GM12892 (cell line): ENCODE data around the gene RET.

Source experiments
- DNase-seq: peaks from one replicate; pipeline ENCODE4 v3.0.0; 2011; ENCODE audit not compliant: insufficient read length
- FAIRE-seq: peaks from 2 replicates; lab custom pipeline; 2011; peaks lifted over from hg19 to GRCh38; lab: Jason Lieb, UNC
- POLR2A ChIP-seq: IDR thresholded peaks from 2 replicates; pipeline ENCODE4 v1.6.1; 2011; ENCODE audit warnings: low read depth, low read length, control low read depth
- POLR2AphosphoS5 ChIP-seq: IDR thresholded peaks from 2 replicates; pipeline ENCODE4 v1.6.1; 2011; ENCODE audit warnings: low read depth, low read length, control low read depth
- TAF1 ChIP-seq: IDR thresholded peaks from 2 replicates; pipeline ENCODE4 v1.6.1; 2011; ENCODE audit warnings: low read depth, mild to moderate bottlenecking, control low read depth, low read length, borderline replicate concordance

Gene RET

GRCh38 chr10:43109671-43110249, 32.9 kb downstream of the RET start:
- DNase-seq (no peak), FAIRE-seq (no peak)
- TF ChIP-seq TAF1 (no peak), POLR2AphosphoS5 (no peak), POLR2A (no peak)

GRCh38 chr10:43110338-43111071, 33.6 kb downstream of the RET start:
- TF ChIP-seq POLR2AphosphoS5 (no peak), TAF1 (no peak), POLR2A (no peak)
- FAIRE-seq: no peak
- DNase-seq: no peak

- no peak for DNase-seq
- TF ChIP-seq POLR2AphosphoS5: no peak
- TF ChIP-seq POLR2A: no peak
- TF ChIP-seq TAF1: no peak
- FAIRE-seq: no peak
These were observed 34.2 kb downstream of the RET start for GRCh38 chr10:43111101-43111500.

DNA sequence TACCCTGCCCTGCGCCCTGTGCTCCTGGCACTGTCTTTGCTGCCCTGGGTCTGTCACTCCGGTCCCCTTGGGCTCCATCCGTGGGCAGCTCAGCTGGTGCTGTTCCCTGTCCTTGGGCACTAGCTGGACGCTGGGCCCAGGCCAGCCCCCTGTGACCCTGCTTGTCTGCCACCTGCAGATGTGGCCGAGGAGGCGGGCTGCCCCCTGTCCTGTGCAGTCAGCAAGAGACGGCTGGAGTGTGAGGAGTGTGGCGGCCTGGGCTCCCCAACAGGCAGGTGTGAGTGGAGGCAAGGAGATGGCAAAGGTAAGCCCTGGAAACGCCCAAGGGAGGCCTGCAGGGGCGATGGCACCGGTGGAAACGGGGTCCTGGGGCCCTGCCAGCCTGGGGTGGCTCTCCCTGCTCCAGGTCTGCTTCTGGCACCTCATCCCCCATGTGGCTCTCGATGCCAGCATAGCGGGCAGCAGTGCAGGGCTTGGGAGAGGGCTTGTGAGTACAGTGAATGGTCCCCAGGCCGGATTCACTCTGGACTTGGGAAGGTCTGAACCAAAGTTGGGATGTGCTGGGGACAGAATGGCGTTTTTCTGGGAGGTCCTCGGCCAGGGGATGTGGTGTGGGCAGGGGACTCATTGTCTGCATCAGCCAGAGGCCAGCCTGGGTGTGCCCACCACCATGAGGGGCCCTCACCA, 35.2 kb downstream of the RET start:
- FAIRE-seq (no peak), DNase-seq (no peak)
- TF ChIP-seq POLR2AphosphoS5 (no peak), POLR2A (no peak), TAF1 (no peak)

DNA sequence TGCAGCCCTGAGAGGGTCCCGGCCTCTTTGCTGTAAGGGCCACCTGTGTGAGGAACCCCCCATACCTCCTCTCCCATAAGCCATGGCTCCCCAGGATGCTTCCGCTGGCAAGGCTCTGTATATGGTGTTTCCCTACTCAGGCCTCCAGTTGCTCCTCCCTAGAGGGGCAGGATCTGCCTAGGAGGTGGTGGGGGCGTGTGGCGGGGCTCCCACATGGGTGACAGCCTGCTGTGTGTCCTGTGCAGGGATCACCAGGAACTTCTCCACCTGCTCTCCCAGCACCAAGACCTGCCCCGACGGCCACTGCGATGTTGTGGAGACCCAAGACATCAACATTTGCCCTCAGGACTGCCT, 35.7 kb downstream of the RET start:
- DNase-seq (no peak), FAIRE-seq (no peak)
- TF ChIP-seq TAF1 (no peak), POLR2AphosphoS5 (no peak), POLR2A (no peak)

GRCh38 chr10:43113201-43114087, 36.6 kb downstream of the RET start:
- no peak for TF ChIP-seq POLR2AphosphoS5
- TF ChIP-seq POLR2A: no peak
- TF ChIP-seq TAF1: no peak
- DNase-seq (no peak), FAIRE-seq (no peak)

DNA sequence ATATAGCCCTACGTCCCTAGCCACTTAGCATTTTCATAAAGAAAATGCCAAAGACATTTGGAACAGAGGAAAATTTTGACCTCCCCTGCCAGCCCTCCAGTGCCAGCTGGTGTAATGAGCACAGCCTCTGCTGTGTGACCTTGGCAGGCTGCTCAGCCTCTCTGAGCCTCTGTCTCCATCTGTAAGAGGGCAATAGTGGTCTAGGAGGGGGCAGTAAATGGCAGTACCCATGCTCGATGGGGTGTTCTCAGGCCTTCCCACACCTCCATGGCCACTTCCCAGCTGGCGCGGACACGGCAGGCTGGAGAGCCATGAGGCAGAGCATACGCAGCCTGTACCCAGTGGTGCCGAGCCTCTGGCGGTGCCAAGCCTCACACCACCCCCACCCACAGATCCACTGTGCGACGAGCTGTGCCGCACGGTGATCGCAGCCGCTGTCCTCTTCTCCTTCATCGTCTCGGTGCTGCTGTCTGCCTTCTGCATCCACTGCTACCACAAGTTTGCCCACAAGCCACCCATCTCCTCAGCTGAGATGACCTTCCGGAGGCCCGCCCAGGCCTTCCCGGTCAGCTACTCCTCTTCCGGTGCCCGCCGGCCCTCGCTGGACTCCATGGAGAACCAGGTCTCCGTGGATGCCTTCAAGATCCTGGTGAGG, 37.3 kb downstream of the RET start:
- FAIRE-seq (no peak), DNase-seq (no peak)
- no peak for TF ChIP-seq POLR2AphosphoS5
- TF ChIP-seq POLR2A: no peak
- no peak for TF ChIP-seq TAF1

- TF ChIP-seq POLR2AphosphoS5: no peak
- TF ChIP-seq POLR2A: no peak
- TF ChIP-seq TAF1: no peak
- FAIRE-seq: no peak
These were observed 38.1 kb downstream of the RET start for GRCh38 chr10:43114743-43115611.

GRCh38 chr10:43115881-43116595, 39.2 kb downstream of the RET start:
- no peak for TF ChIP-seq POLR2A
- TF ChIP-seq TAF1: no peak
- FAIRE-seq: no peak
- no peak for DNase-seq

More at GRCh38 chr10:43114743-43115611, 38.1 kb downstream of the RET start:
- no peak for DNase-seq
